Eye (tissue), 1 donor: ENCODE results near the gene C15orf40.
A peak's percentile ranks its signal among the peaks of the same experiment; 100 is the strongest.
"Not testable (repeated sequence)": the region's sequence is repeated elsewhere in the genome, so short reads cannot be mapped to it uniquely, and the experiment has no call there.

Source experiments
- DNase-seq: peaks from one replicate; pipeline ENCODE4 v3.0.0-alpha.2; 2015

The C15orf40 gene

GRCh38 chr15:83011271-83012075, at the start of gene C15orf40:
Gene C15orf40, minus strand, starts transcription at chr15:83011639. Its CDS starts 32 bp downstream, at chr15:83011607.
- DNase-seq, result peak; percentile 96

GRCh38 chr15:83057696-83058376, 46.4 kb upstream of the C15orf40 start:
- no peak for DNase-seq

GRCh38 chr15:83057002-83057401, 45.6 kb upstream of the C15orf40 start:
- DNase-seq, result no peak

- no peak for DNase-seq
Measured at GRCh38 chr15:83053151-83053550, 41.7 kb upstream of the C15orf40 start.

GRCh38 chr15:83046558-83047127, 35.2 kb upstream of the C15orf40 start:
- DNase-seq, result no peak

GRCh38 chr15:83044156-83044555, 32.7 kb upstream of the C15orf40 start:
- no peak for DNase-seq

- DNase-seq, result no peak
Measured at GRCh38 chr15:83039206-83039605, 27.8 kb upstream of the C15orf40 start.

- no peak for DNase-seq
Measured at GRCh38 chr15:83036253-83036652, 24.8 kb upstream of the C15orf40 start.

GRCh38 chr15:83031234-83031633, 19.8 kb upstream of the C15orf40 start:
- not testable (repeated sequence) for DNase-seq

- DNase-seq, result no peak
Measured at GRCh38 chr15:83030021-83030420, 18.6 kb upstream of the C15orf40 start.

GRCh38 chr15:83018436-83018835, 7.0 kb upstream of the C15orf40 start:
- DNase-seq, result no peak

- DNase-seq, result no peak
Measured at GRCh38 chr15:83016906-83017305, 5.5 kb upstream of the C15orf40 start.

GRCh38 chr15:83015361-83015760, 3.9 kb upstream of the C15orf40 start:
- DNase-seq, result no peak

- no peak for DNase-seq
Measured at GRCh38 chr15:83014205-83014653, 2.8 kb upstream of the C15orf40 start.

GRCh38 chr15:83012636-83013035, 1.2 kb upstream of the C15orf40 start:
- no peak for DNase-seq

- DNase-seq, result no peak
Measured at GRCh38 chr15:83012076-83012426, 612 bp upstream of the C15orf40 start.

GRCh38 chr15:83010709-83011270, 649 bp downstream of the C15orf40 start:
- peak; percentile 90 for DNase-seq

- not testable (repeated sequence) for DNase-seq
Measured at GRCh38 chr15:83000672-83001031, 10.8 kb downstream of the C15orf40 start.

GRCh38 chr15:82999905-83000671, 11.4 kb downstream of the C15orf40 start:
- DNase-seq, result peak; percentile 75

GRCh38 chr15:82999426-82999825, 12.0 kb downstream of the C15orf40 start:
- no peak for DNase-seq

GRCh38 chr15:82995938-82996337, 15.5 kb downstream of the C15orf40 start:
- no peak for DNase-seq

- DNase-seq, result no peak
Measured at GRCh38 chr15:82995076-82995475, 16.4 kb downstream of the C15orf40 start.

GRCh38 chr15:82993144-82993543, 18.3 kb downstream of the C15orf40 start:
- no peak for DNase-seq
